HUES6 (cell line): ENCODE measurements around the gene RDH8.
A peak's percentile ranks its signal among the peaks of the same experiment; 100 is the strongest.

Source experiments
- H3K27ac ChIP-seq: 2 replicates; pipeline ENCODE4 v1.7.0; 2013; ENCODE audit warnings: low read depth, mild to moderate bottlenecking, low read length, inconsistent platforms
- H3K27me3 ChIP-seq: 2 replicates; pipeline ENCODE4 v1.6.1; 2013; ENCODE audit warnings: low read length; ENCODE audit not compliant: control insufficient read depth, insufficient read depth
- H3K36me3 ChIP-seq: 2 replicates; pipeline ENCODE4 v1.6.1; 2013; ENCODE audit warnings: low read length; ENCODE audit not compliant: control insufficient read depth, insufficient read depth
- H3K4me1 ChIP-seq: 2 replicates; pipeline ENCODE4 v1.6.1; 2013; ENCODE audit warnings: low read length; ENCODE audit not compliant: control insufficient read depth, insufficient read depth
- H3K4me3 ChIP-seq: 2 replicates; pipeline ENCODE4 v1.5.1; 2013; ENCODE audit warnings: low read depth, low read length
- H3K9ac ChIP-seq: one replicate; pipeline ENCODE4 v1.6.1; 2013; ENCODE audit warnings: mild to moderate bottlenecking, low read length
- H3K9me3 ChIP-seq: 2 replicates; pipeline ENCODE4 v1.6.1; 2013; ENCODE audit warnings: low read depth, low read length; ENCODE audit not compliant: control insufficient read depth, insufficient read depth

Gene RDH8

DNA sequence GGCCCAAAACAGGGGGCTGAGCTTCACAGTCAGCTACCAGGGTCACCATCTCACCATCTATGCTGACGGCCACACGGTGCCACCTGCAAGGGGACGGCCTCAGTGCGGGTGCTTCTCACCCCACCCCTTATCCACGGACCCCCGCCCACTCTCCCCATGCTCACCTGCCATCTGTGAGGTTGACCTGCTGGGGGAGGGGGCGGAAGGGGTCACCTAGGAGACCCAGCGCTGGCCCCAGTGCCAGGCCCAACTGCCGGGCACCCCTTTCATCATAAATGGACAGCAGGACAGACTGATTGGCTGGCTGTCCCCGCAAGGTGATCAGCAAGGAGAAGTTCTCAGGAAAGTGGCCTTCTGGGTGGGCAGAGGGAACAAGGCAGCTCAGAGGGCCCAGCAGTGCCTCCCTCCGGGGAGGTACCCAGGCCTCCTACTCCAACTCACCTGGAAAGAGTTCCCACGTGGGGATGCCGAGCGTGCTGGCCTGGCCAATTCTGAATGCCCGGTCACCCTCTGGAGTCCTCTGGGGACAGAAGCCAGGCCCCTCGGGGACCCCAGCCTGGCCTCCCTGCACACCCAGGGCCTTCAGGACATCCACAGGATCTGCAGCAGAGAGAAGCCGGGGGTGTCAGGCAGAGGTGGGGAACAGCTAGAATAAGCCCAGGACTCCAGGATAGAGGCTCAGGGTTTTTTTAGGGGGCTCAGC lies 7.5 kb upstream of the RDH8 start:
- peaks cover 13% of the 10 kb centered on the region for H3K4me1 ChIP-seq
- H3K9me3 ChIP-seq, result no peaks in the 10 kb centered on the region
- peaks cover 22% of the 10 kb centered on the region for H3K27me3 ChIP-seq
- no peaks in the 10 kb centered on the region for H3K36me3 ChIP-seq
- H3K4me3 ChIP-seq, result no peak overlapping the region
- H3K9ac ChIP-seq, result no peak overlapping the region
- no peak overlapping the region for H3K27ac ChIP-seq

DNA sequence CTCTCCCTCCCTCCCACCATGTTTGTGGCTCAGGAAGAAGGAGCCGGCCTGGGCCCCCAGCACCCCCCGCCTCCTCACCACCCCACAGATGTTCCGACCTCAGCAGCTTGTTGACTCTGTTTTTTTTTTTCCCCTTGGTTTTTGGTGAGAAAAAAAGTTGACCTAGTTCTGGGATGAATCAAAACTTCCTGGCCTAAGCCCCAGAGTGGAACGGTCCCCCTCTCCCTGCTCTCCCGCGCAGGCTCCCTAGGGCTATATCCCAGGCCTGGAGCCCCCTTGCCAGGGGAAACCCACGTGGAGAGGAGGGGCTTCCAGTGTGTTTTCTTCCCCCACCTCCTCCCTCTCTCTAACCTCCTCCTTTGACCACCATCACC lies 7.0 kb upstream of the RDH8 start:
- no peaks in the 10 kb centered on the region for H3K36me3 ChIP-seq
- H3K27me3 ChIP-seq, result peaks cover 27% of the 10 kb centered on the region

GRCh38 chr19:10006752-10007323 lies 6.4 kb upstream of the RDH8 start:
- no peak overlapping the region for H3K4me3 ChIP-seq
- H3K4me1 ChIP-seq, result peaks cover 13% of the 10 kb centered on the region
- H3K9me3 ChIP-seq, result no peaks in the 10 kb centered on the region
- no peak overlapping the region for H3K27ac ChIP-seq
- no peak overlapping the region for H3K9ac ChIP-seq
- H3K27me3 ChIP-seq, result peaks cover 33% of the 10 kb centered on the region
- no peaks in the 10 kb centered on the region for H3K36me3 ChIP-seq

More for the DNA sequence above, 7.0 kb upstream of the RDH8 start:
- Histone ChIP-seq H3K9me3 (no peaks in the 10 kb centered on the region), H3K4me1 (peaks cover 13% of the 10 kb centered on the region), H3K4me3 (no peak overlapping the region), H3K9ac (no peak overlapping the region), H3K27ac (no peak overlapping the region)

- Histone ChIP-seq H3K4me3 (no peak overlapping the region), H3K9me3 (no peaks in the 10 kb centered on the region), H3K27me3 (peaks cover 40% of the 10 kb centered on the region), H3K4me1 (peaks cover 13% of the 10 kb centered on the region), H3K9ac (no peak overlapping the region), H3K27ac (no peak overlapping the region), H3K36me3 (no peaks in the 10 kb centered on the region)
Measured at GRCh38 chr19:10007371-10008183, 5.7 kb upstream of the RDH8 start.

DNA sequence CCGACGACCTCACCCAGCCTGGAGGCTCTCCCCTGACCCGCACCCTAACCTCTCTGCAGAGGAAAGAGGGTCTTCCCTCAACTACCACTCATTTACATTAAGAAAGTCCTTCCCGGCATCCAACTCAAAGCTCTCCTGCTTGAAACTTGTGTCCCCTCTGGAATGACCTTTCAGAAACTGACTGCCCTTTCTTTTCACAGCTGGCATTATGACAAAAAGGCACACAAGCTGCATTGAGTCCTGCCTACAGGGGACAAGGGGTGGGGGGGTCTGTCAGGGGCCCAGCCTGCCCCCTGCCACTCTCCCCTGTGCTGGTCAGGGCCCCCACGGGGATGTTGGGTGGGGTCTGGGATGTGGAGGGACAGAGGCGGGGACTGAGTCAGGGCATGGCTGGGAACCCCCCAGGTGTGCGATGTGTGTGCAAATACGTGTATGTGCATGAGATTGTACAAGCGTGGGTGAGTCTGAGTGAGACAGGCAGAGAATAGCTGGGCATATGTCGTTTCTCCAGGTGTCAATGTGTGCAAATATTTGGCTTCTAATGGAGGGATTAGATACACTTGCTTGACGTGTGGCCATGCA lies 5.0 kb upstream of the RDH8 start:
- H3K9me3 ChIP-seq, result no peaks in the 10 kb centered on the region
- no peaks in the 10 kb centered on the region for H3K36me3 ChIP-seq
- peaks cover 44% of the 10 kb centered on the region for H3K27me3 ChIP-seq
- H3K9ac ChIP-seq, result no peak overlapping the region
- no peak overlapping the region for H3K4me3 ChIP-seq
- H3K4me1 ChIP-seq, result peaks cover 13% of the 10 kb centered on the region
- no peak overlapping the region for H3K27ac ChIP-seq

DNA sequence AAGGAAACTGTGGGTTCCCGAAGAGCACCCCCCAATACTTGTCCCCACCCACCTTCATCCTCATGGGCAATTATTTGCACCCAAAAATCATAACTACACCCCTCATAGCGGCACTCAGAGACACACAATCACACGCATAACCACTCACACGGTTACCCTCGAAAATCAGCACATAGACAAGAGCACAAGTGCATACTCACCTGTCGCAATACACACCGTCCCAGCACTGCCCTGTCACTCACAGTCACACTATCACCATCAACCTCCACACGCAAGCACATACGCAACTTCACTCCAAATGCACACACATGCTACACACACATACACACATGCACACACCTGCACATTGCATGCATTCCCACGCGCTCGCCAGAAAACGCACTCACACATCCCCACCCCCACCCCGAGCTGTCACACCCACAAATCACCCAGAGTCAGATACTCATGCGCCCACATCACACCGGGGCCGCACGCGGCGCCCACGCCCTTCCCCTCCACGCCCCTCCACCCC lies 3.5 kb upstream of the RDH8 start:
- no peak overlapping the region for H3K27ac ChIP-seq
- peak overlapping the region; percentile 50 for H3K4me3 ChIP-seq
- H3K36me3 ChIP-seq, result no peaks in the 10 kb centered on the region
- no peaks in the 10 kb centered on the region for H3K9me3 ChIP-seq
- peaks cover 13% of the 10 kb centered on the region for H3K4me1 ChIP-seq
- peaks cover 58% of the 10 kb centered on the region for H3K27me3 ChIP-seq
- H3K9ac ChIP-seq, result no peak overlapping the region

DNA sequence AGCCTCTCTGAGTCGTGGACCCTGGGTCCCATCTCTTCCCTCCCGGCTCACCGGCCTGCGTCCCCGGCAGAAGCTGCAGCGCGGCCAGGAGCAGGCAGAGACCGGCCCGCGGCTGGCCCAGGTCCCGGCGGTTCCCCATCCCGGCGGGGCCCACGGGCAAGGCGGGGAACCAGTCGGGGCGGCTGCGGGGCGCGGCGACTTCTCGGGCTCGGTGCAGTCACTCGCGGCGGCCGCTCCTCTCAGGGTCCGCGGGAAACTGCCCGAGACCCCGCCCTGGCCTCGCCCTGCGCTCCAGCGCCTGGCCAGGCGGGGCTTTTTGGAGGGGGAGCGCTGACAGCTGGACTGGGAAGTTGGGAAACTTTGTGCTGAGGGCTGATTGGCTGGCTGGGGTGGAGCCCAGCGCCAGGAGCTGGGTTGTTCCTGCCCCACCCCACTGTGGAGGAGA lies 3.0 kb upstream of the RDH8 start, which contains the start of gene COL5A3:
Gene COL5A3, minus strand, starts transcription at position 258 of the 445 bp plus-strand sequence. Its CDS starts 119 bp downstream, at position 139.
- Histone ChIP-seq H3K4me3 (peak within 1 kb of the TSS; percentile 50), H3K36me3 (no peaks in the 10 kb centered on the region), H3K27ac (no peak within 1 kb of the TSS), H3K27me3 (peaks cover 58% of the 10 kb centered on the region), H3K9ac (no peak within 1 kb of the TSS), H3K9me3 (no peaks in the 10 kb centered on the region), H3K4me1 (peaks cover 13% of the 10 kb centered on the region)

- no peak overlapping the region for H3K4me3 ChIP-seq
- no peaks in the 10 kb centered on the region for H3K36me3 ChIP-seq
- peaks cover 58% of the 10 kb centered on the region for H3K27me3 ChIP-seq
- no peak overlapping the region for H3K27ac ChIP-seq
- no peaks in the 10 kb centered on the region for H3K9me3 ChIP-seq
- no peak overlapping the region for H3K9ac ChIP-seq
- peaks cover 13% of the 10 kb centered on the region for H3K4me1 ChIP-seq
Measured at GRCh38 chr19:10010939-10011338, 2.3 kb upstream of the RDH8 start.

DNA sequence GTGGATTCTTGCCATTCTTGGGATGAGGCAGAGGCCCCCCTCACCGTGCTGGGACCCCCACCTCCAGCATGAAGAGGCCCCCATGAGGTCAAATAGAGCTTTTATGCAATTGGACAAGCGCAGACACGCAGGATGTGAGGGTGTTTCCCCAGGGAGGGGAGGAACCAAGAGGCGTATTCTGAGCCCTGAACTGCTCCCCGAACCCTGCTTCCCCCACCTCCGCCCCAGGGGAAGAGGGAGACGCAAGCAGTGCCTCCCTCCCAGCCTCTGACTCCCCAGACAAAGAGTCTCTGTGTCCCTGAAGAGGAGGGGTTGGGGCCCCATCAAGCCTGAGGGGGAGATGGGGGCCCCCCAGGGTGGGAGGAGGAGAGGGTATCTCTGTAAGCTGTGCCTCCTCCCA lies 1.3 kb upstream of the RDH8 start:
- Histone ChIP-seq H3K36me3 (no peaks in the 10 kb centered on the region), H3K27ac (no peak overlapping the region), H3K9ac (no peak overlapping the region), H3K4me3 (no peak overlapping the region), H3K4me1 (peaks cover 13% of the 10 kb centered on the region), H3K27me3 (peaks cover 58% of the 10 kb centered on the region), H3K9me3 (no peaks in the 10 kb centered on the region)

GRCh38 chr19:10013834-10014618 lies 743 bp downstream of the RDH8 start:
- Histone ChIP-seq H3K4me1 (peaks cover 6% of the 10 kb centered on the region), H3K27ac (no peak overlapping the region), H3K4me3 (no peak overlapping the region), H3K36me3 (no peaks in the 10 kb centered on the region), H3K9me3 (no peaks in the 10 kb centered on the region), H3K9ac (no peak overlapping the region), H3K27me3 (peaks cover 51% of the 10 kb centered on the region)
